DOHH2 (cell line): Measurements from ENCODE around the gene MTFR2.

Experiments used
- H3F3A ChIP-seq: fragments of 200-600 bp; sonication (generic), shearing (Covaris generic); 2 replicates; pipeline ENCODE4 v1.6.0; 2016; ENCODE audit warnings: antibody characterized with exemption, mild to moderate bottlenecking; ENCODE audit not compliant: control insufficient read depth, insufficient read depth
- H3K27ac ChIP-seq: fragments of 200-600 bp; sonication (generic); 2 replicates; pipeline ENCODE4 v1.5.1; 2014; ENCODE audit warnings: low read depth, mild to moderate bottlenecking, low read length, moderate library complexity
- H3K27me3 ChIP-seq: fragments of 200-600 bp; sonication (generic); 2 replicates; pipeline ENCODE4 v1.6.1; 2014; ENCODE audit warnings: mild to moderate bottlenecking, low read length, mixed read lengths; ENCODE audit not compliant: control insufficient read depth
- H3K36me3 ChIP-seq: fragments of 200-600 bp; sonication (generic); 2 replicates; pipeline ENCODE4 v1.6.1; 2014; ENCODE audit warnings: mild to moderate bottlenecking, low read length, moderate library complexity, mixed read lengths; ENCODE audit not compliant: control insufficient read depth
- H3K4me1 ChIP-seq: fragments of 200-600 bp; sonication (generic); 2 replicates; pipeline ENCODE4 v1.6.1; 2014; ENCODE audit warnings: mild to moderate bottlenecking, low read length, mixed read lengths; ENCODE audit not compliant: control insufficient read depth
- H3K4me2 ChIP-seq: fragments of 200-600 bp; sonication (generic); 2 replicates; pipeline ENCODE4 v1.6.0; 2014; ENCODE audit warnings: mild to moderate bottlenecking, low read length, moderate library complexity
- H3K4me3 ChIP-seq: fragments of 200-600 bp; sonication (generic); 2 replicates; pipeline ENCODE4 v1.5.1; 2014; ENCODE audit warnings: mild to moderate bottlenecking, low read length, mixed read lengths
- H3K79me2 ChIP-seq: fragments of 200-600 bp; sonication (generic); 2 replicates; pipeline ENCODE4 v1.6.1; 2014; ENCODE audit warnings: mild to moderate bottlenecking, low read length, mixed read lengths; ENCODE audit not compliant: control insufficient read depth
- H3K9me2 ChIP-seq: fragments of 200-600 bp; sonication (generic); replicated peaks from 2 replicates; pipeline ENCODE4 v1.6.1; 2014; ENCODE audit warnings: mild to moderate bottlenecking, low read length, mixed read lengths; ENCODE audit not compliant: control insufficient read depth
- H3K9me3 ChIP-seq: fragments of 200-600 bp; sonication (generic); 2 replicates; pipeline ENCODE4 v1.6.1; 2014; ENCODE audit warnings: antibody characterized with exemption, low read length, mixed read lengths; ENCODE audit not compliant: control insufficient read depth, insufficient read depth
- H4K20me1 ChIP-seq: fragments of 200-600 bp; sonication (generic); 2 replicates; pipeline ENCODE4 v1.6.0; 2014; ENCODE audit warnings: low read depth, mild to moderate bottlenecking, antibody characterized with exemption, low read length, moderate library complexity; ENCODE audit not compliant: control insufficient read depth, insufficient read depth
- EZH2phosphoT487 ChIP-seq: fragments of 200-600 bp; sonication (generic); IDR thresholded peaks from 2 replicates; pipeline ENCODE4 v1.6.1; 2017; ENCODE audit warnings: borderline replicate concordance, mild to moderate bottlenecking, antibody characterized with exemption, low read length, moderate library complexity, mixed read lengths
- TF ChIP-seq, protein P1 (sequence below): fragments of 200-600 bp; sonication (generic); IDR thresholded peaks from one replicate; pipeline ENCODE4 v1.5.1; 2014; ENCODE audit warnings: antibody characterized with exemption, mild to moderate bottlenecking, low read depth, low read length; ENCODE audit not compliant: poor library complexity, severe bottlenecking

Gene MTFR2

DNA sequence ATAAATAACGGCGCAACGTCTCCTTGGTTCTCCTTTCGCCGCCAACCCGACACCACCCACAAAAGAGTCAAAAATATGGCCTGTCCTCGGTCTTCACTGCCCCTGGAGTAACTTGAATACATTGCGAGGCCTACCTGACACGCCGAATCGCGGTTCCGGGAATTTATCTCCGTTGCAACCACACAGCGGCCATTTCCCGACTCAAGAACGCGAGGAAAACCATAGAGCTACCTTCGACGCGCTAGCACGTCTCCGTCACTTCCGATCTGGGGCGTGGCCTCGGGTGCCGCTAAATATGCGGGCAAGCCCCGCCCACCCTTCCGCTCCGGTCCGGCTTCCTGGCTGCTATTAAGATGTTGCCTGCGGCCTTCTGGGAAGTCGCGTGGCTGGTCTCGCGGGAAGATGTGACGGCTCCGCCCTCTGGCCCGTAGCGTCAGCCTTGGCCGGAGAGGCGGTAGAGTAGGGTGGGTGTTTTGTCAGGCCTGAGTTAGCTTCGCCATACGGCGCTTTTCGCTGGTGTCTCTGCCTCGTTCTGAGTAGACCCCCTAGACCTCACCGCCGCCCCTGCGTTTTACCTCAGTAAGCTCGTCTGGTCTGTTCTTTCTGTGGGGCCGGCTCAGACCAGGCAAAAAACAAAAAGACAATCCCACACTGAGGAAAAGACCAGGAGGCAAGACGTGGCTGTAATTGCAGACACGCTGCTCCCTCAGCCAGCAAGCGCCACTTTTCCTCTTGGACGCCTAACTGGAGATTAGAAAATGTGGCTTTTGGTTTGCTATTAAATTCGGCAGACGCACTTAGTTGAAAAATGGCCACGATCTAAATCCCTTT is 39.7 kb upstream of the MTFR2 start, which contains the start of gene BCLAF1:
Gene BCLAF1, minus strand, starts transcription at position 268 of the 831 bp plus-strand sequence. CDS start 9,980 bp downstream, outside the sequence.
- H3F3A ChIP-seq: peaks cover 13% of the 10 kb centered on the region
- H3K9me3 ChIP-seq: no peaks in the 10 kb centered on the region

DNA sequence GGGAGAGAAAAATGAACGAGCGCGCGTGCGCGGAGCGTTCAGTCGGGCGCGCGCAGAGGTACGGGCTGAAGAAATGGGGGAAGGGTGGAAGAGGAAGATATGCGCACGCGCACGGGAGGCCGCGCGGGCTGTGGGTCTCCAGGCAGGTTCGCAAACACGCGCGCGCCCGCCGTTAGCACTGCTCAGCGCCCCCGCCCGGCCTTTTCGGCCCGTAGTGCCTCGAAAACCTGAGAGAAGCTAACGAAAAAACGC is 39.1 kb upstream of the MTFR2 start:
- Histone ChIP-seq H3K36me3 (peaks cover 50% of the 10 kb centered on the region), H3F3A (peaks cover 13% of the 10 kb centered on the region), H3K27me3 (no peaks in the 10 kb centered on the region), H3K9me3 (no peaks in the 10 kb centered on the region), H3K4me2 (peak overlapping the region; percentile 77), H3K4me3 (peak overlapping the region; percentile 93), H4K20me1 (peaks cover 39% of the 10 kb centered on the region), H3K9me2 (no peaks in the 10 kb centered on the region), H3K27ac (peak overlapping the region; percentile 96), H3K79me2 (peaks cover 58% of the 10 kb centered on the region), H3K4me1 (peaks cover 54% of the 10 kb centered on the region)
- TF ChIP-seq, protein P1, sequence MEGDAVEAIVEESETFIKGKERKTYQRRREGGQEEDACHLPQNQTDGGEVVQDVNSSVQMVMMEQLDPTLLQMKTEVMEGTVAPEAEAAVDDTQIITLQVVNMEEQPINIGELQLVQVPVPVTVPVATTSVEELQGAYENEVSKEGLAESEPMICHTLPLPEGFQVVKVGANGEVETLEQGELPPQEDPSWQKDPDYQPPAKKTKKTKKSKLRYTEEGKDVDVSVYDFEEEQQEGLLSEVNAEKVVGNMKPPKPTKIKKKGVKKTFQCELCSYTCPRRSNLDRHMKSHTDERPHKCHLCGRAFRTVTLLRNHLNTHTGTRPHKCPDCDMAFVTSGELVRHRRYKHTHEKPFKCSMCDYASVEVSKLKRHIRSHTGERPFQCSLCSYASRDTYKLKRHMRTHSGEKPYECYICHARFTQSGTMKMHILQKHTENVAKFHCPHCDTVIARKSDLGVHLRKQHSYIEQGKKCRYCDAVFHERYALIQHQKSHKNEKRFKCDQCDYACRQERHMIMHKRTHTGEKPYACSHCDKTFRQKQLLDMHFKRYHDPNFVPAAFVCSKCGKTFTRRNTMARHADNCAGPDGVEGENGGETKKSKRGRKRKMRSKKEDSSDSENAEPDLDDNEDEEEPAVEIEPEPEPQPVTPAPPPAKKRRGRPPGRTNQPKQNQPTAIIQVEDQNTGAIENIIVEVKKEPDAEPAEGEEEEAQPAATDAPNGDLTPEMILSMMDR: no peak
- TF ChIP-seq EZH2phosphoT487: no peak

More for the DNA sequence above, 39.7 kb upstream of the MTFR2 start, which contains the start of gene BCLAF1:
- Histone ChIP-seq H3K79me2 (peaks cover 52% of the 10 kb centered on the region), H3K4me2 (peak within 1 kb of the TSS; percentile 93), H3K4me1 (peaks cover 49% of the 10 kb centered on the region), H3K36me3 (peaks cover 45% of the 10 kb centered on the region), H3K27ac (peak within 1 kb of the TSS; percentile 96), H3K27me3 (no peaks in the 10 kb centered on the region), H3K9me2 (no peaks in the 10 kb centered on the region), H4K20me1 (peaks cover 33% of the 10 kb centered on the region), H3K4me3 (peak within 1 kb of the TSS; percentile 93)
- TF ChIP-seq, protein P1: no peak
- no peak for TF ChIP-seq EZH2phosphoT487

DNA sequence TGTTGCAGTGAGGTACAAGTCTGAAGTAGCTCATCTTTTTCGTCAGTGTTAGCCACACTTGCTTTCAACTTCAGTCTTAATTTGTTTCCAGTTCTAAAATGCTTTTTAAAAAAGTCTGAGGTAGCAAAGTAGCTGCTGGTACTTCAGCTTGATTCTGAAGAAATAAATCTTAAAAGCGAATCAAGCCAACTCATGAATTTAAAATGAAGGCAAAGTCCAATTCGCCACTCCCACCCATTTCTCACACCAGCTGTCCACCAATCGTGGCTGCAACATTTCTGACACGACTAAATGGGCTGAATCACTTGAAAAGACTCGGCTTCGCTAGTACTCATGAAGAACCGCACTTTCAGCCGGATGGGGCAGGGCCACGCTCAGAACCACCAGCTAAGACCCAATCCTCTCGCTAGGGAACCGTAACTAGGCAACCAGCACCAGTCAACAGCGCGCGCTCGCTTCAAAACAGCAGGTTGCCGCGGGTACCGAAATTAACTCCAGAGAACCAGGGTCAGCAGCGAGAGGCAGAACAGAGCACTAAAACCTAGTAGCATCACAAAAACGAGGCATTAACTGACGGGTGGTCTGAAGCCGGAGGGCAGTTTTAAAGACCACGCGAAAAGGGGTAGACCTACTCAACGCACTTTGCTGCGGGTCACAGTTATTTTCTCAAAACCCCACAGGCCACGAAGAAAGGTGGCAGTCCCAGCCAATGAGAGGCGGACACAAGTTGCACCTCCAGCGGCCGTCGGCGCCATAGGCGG is 38.6 kb upstream of the MTFR2 start:
- Histone ChIP-seq H4K20me1 (peaks cover 41% of the 10 kb centered on the region), H3K9me2 (no peaks in the 10 kb centered on the region), H3K27me3 (no peaks in the 10 kb centered on the region), H3K4me2 (peak overlapping the region; percentile 77), H3K9me3 (no peaks in the 10 kb centered on the region), H3K4me3 (peak overlapping the region; percentile 93), H3K36me3 (peaks cover 52% of the 10 kb centered on the region), H3F3A (peaks cover 13% of the 10 kb centered on the region), H3K27ac (peak overlapping the region; percentile 96), H3K79me2 (peaks cover 63% of the 10 kb centered on the region), H3K4me1 (peaks cover 56% of the 10 kb centered on the region)
- TF ChIP-seq EZH2phosphoT487: no peak
- TF ChIP-seq, protein P1: peak; percentile 27
